Pancreas (tissue), 10 donors: ENCODE results near the gene GTF2F2. TPM values are rescaled to one million over a fixed set of nuclear protein-coding genes. Genes with fewer than 3 reads are reported as not detected.

Experiments
- ATAC-seq, 4 donors: fragments of 200-7000 bp; cut with Tn5 transposase; one replicate each; pipeline versions ENCODE4 v1.8.0 to v1.9.1; 2020; ENCODE audit warnings: mild to moderate bottlenecking in 4 of 4, moderate library complexity in 4 of 4
- DNase-seq, 6 donors: peaks; one replicate each; pipeline ENCODE4 v3.0.0-alpha.2; 2020
- FAIRE-seq: peaks from 2 replicates; lab custom pipeline; 2012; peaks lifted over from hg19 to GRCh38; lab: Jason Lieb, UNC
- H3K27ac ChIP-seq, 4 donors: fragments of 200-600 bp; sonication (generic); 1 replicate in 3 of 4; 2 replicates in 1 of 4; pipeline versions ENCODE4 v1.5.0 to v1.8.0; 2020
- H3K27me3 ChIP-seq, 4 donors: fragments of 200-600 bp; one replicate each; pipeline ENCODE4 v1.8.0; 2021
- H3K36me3 ChIP-seq, 3 donors: fragments of 200-600 bp; sonication (generic) in 1 of 3; one replicate each; pipeline versions ENCODE4 v1.5.0 to v1.8.0; 2020 to 2021
- H3K4me1 ChIP-seq, 3 donors: fragments of 200-600 bp; one replicate each; pipeline ENCODE4 v1.8.0; 2021
- H3K4me3 ChIP-seq, 4 donors: fragments of 200-600 bp; sonication (generic) in 2 of 4; one replicate each; pipeline versions ENCODE4 v1.5.0 to v1.8.0; 2020 to 2021
- H3K9me3 ChIP-seq, 4 donors: fragments of 200-600 bp; one replicate each; pipeline ENCODE4 v1.8.0; 2021
- WGBS, 2 donors: extraction: QIAGEN DNeasy Blood & Tissue Kit; methylation state at CpG; one replicate each; pipeline ENCODE4 v1.1.7; 2013; 5-methylcytosine and 5-hydroxymethylcytosine counted together
- intact Hi-C, 3 donors: fragments of 100-400 bp; cut with DNase I; formaldehyde crosslinking; loops; one replicate each; pipeline versions ENCODE4 v1.11.1 to v1.14.2; 2022
- polyA plus RNA-seq, 2 donors: library from polyadenylated mRNA; stranded (reverse); fragments of 200-250 nt; gene quantifications; one replicate each; pipeline ENCODE4 v1.2.3, GENCODE V29; 2013
- total RNA-seq, 6 donors: library from RNA; stranded (reverse); fragmentation: NEBNext Ultra II Directional in 4 of 6; extraction: Animal tissue kit (Norgen Biotek cat#: 25700) in 4 of 6; gene quantifications; one replicate each; pipeline versions ENCODE4 v1.2.1 to v1.2.4, GENCODE V29; 2021 to 2023
- TF ChIP-seq, protein P1 (sequence below), 4 donors: fragments of 200-600 bp; sonication (generic) in 3 of 4; IDR thresholded peaks; one replicate each; pipeline versions ENCODE4 v1.5.0 to v1.8.0; 2021; ENCODE audit warnings: antibody characterized with exemption in 4 of 4
- donor health status: healthy with polysubstance abuse.
- donor health status: DM: no; HTN: no; CAD: no; lungs with moderate emphysema.
- donor health status: DM: no; HTN: no; CAD: no.
- donor health status: control.
- donor health status: control.
- donor health status: Bipolar disorder and iron deficiency.
- donor health status: DM: yes; HTN: yes; CAD: no.
- donor health status: DM: no; HTN: no; CAD: no.
- donor health status: DM: no; HTN: no; CAD: no.
- donor health status: DM: yes; HTN: yes; CAD: no.

Gene GTF2F2
- total and polyA plus RNA-seq, 8 donors, result 6.0 to 8.6 (median 7.7) TPM

DNA sequence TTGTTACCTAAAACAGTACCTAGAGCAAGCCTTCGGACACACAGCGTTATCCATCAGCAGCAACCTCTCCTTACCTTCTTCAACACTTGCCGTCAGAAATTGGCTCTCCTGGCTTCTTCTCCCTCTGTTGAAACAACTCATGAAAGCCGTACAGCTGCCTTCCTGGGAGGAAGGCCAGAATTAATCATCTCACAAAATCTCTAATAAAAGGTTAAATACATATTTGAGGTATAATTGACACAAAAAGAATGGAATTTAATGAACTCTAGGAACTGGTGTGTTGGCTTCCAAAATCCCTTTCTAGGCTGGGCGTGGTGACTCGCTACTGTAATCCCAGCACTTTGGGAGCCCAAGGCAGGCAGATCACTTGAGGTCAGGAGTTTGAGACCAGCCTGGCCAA, 37.3 kb upstream of the GTF2F2 start:
- no peak overlapping the region for H3K27ac ChIP-seq
- TF ChIP-seq, protein P1, sequence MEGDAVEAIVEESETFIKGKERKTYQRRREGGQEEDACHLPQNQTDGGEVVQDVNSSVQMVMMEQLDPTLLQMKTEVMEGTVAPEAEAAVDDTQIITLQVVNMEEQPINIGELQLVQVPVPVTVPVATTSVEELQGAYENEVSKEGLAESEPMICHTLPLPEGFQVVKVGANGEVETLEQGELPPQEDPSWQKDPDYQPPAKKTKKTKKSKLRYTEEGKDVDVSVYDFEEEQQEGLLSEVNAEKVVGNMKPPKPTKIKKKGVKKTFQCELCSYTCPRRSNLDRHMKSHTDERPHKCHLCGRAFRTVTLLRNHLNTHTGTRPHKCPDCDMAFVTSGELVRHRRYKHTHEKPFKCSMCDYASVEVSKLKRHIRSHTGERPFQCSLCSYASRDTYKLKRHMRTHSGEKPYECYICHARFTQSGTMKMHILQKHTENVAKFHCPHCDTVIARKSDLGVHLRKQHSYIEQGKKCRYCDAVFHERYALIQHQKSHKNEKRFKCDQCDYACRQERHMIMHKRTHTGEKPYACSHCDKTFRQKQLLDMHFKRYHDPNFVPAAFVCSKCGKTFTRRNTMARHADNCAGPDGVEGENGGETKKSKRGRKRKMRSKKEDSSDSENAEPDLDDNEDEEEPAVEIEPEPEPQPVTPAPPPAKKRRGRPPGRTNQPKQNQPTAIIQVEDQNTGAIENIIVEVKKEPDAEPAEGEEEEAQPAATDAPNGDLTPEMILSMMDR (IDR thresholded peaks at IDR 0.05), result no peak
- no peaks in the 10 kb centered on the region for H3K4me1 ChIP-seq
- intact Hi-C loops, result no loop called here
- 74 to 84% methylated on average over 6 of the region's 6 CpGs for WGBS, 2 donors
- FAIRE-seq (no peak), DNase-seq (no peak), ATAC-seq (no peak)
- no peaks in the 10 kb centered on the region for H3K36me3 ChIP-seq
- no peaks in the 10 kb centered on the region for H3K27me3 ChIP-seq
- H3K4me3 ChIP-seq, result no peak overlapping the region
- H3K9me3 ChIP-seq, result no peaks in the 10 kb centered on the region

DNA sequence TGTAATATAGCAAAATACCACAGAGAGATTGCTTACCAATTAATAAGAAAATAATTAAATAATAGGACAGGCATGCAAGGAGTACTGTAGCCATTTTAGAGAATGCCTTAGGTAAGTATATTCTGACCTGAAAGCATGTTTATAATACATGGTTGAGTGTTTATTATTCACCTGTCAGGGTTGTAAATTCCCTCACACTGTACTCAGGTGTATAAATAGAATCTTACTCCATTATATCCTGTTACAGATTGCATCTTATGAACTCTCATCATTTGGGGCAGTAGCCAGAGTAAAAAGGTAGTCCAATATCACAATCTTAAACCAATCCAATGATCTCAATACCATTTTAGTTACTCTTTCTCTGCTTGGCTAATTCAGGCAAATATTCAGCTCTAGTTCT, 35.8 kb upstream of the GTF2F2 start:
- H3K9me3 ChIP-seq, result no peaks in the 10 kb centered on the region
- H3K36me3 ChIP-seq, result no peaks in the 10 kb centered on the region
- DNase-seq (no peak), FAIRE-seq (no peak), ATAC-seq (no peak)
- no peaks in the 10 kb centered on the region for H3K4me1 ChIP-seq
- no peak overlapping the region for H3K4me3 ChIP-seq
- intact Hi-C loops, result no loop called here
- TF ChIP-seq, protein P1 (IDR thresholded peaks at IDR 0.05), result no peak
- H3K27me3 ChIP-seq, result no peaks in the 10 kb centered on the region
- no peak overlapping the region for H3K27ac ChIP-seq

DNA sequence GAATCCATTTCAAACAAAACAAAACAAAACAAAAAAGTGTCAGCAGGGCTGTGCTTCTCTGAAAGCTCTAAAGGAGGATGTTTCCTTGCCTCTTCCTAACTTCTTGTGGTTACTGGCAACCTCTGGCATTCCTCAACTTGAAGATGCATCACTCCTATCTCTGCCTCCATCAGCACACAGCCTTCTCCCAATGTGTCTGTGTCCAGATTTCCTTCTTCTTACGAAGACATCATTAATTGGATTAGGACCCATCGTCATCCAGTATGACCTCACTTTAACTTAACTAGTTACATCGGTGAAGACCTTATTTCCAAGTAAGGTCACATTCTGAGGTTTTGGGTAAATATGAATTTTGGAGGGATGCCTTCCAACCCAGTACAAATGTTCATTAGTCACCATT, 33.8 kb upstream of the GTF2F2 start:
- Histone ChIP-seq H3K4me3 (no peak overlapping the region), H3K4me1 (no peaks in the 10 kb centered on the region), H3K27me3 (no peaks in the 10 kb centered on the region), H3K36me3 (no peaks in the 10 kb centered on the region), H3K27ac (no peak overlapping the region), H3K9me3 (no peaks in the 10 kb centered on the region)
- TF ChIP-seq, protein P1 (IDR thresholded peaks at IDR 0.05), result no peak
- ATAC-seq (no peak), FAIRE-seq (no peak), DNase-seq (no peak)
- 72 to 91% methylated on average over 3 of the region's 3 CpGs for WGBS, 2 donors
- intact Hi-C loops, result no loop called here

DNA sequence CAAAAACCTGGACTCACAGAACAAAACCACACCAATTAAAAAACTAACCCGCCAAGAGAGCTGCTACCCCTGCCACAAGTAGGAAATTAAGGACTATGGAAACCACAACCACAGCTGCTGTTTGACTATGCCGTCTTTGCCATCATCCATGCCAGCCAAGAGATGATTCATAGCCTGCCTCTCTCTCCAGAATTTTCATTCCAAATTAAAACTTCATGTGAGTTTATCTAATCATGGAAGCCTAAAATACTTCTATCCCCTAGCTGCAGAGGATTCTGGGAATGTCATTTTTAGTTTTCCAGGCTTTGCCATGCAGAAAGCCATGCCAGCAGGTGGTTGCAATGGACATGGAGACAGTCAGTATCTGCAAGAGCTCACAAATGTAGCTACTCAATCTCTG, 27.6 kb upstream of the GTF2F2 start:
- TF ChIP-seq, protein P1 (IDR thresholded peaks at IDR 0.05), result no peak
- WGBS, 2 donors, result 70 to 74% methylated on average over 2 of the region's 2 CpGs
- DNase-seq, result no peak
- no peak for ATAC-seq
- Histone ChIP-seq H3K27ac (no peak overlapping the region), H3K9me3 (no peaks in the 10 kb centered on the region), H3K4me1 (no peaks in the 10 kb centered on the region), H3K36me3 (no peaks in the 10 kb centered on the region), H3K4me3 (no peak overlapping the region), H3K27me3 (no peaks in the 10 kb centered on the region)
- no peak for FAIRE-seq
- intact Hi-C loops, result no loop called here

DNA sequence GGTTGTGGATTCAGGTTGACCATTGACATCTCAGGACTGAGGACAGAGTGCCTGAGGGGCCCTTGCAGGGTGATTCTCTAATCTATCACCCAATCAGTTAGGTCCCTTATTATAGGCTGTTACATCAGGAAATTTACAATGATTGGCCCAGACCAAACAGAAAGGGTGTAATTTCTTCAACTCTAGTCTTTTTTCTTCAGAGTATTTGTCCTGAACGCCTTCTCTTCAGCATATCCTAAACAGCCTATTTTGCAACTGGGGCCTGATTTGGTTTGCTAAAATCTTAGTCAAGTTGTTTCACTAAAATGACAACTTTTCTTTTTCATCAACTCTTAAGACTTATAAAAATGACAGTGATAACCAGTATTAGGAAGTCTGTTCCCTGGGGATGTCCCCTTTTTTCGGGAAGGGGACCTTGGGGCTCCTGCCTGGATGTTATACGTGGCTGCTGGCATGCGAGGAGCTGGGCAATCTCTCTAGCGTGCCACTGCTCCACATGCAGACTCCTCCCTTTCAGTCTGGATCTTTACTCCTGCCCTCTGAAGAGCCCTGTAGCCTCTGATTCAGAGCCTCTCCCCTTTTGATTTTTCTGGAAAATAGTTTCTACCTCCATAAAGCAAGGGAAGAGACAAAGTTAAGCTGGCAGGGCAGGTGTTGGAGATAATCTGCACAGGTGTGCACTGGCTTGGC, 19.6 kb upstream of the GTF2F2 start:
- Histone ChIP-seq H3K27me3 (no peaks in the 10 kb centered on the region), H3K36me3 (no peaks in the 10 kb centered on the region), H3K9me3 (no peaks in the 10 kb centered on the region), H3K4me3 (no peak overlapping the region), H3K4me1 (no peaks in the 10 kb centered on the region), H3K27ac (no peak overlapping the region)
- FAIRE-seq (no peak), DNase-seq (no peak), ATAC-seq (no peak)
- TF ChIP-seq, protein P1 (IDR thresholded peaks at IDR 0.05), result no peak
- 81 to 84% methylated on average over 5 of the region's 5 CpGs for WGBS, 2 donors
- intact Hi-C loops, result no loop called here
